ENCODE measurements around the gene TXLNA.

DNA sequence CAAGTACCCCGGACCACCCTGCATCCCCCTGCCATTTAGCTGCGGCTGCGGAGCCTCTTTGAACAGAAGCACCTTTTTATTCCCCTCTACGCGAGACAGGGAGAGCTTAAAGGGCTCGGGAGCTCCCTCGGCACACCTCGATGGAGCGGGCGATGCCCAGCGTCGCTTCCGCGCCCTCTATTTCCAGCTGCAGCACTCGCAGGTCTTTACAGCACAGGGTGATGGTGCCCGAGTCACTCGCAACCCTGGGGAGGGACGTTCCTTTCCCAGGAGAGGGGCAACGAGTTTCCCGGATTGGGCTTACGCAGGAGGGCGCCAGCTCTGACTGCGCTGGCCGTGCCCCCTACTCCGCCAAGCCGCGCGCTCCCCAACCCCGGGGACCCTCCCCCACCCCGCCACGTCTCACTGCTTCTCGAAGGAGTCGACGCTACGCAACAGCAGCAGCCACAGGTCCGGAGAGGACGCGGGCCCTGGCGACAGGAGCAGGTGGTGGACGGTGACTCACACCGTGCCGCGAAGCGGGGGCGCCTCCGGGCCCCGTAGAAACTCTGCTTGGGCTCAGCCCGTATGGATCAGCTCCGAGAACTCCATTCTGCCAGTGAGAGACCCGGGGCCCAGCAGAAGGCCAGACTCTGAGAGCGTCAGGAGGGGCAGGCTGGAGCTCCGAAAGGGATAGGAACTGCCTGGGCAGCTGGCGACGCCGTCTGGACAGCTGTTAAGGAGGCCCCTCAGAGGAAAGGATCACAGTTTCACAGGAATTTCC is 61.7 kb downstream of the TXLNA start:
- TF ChIP-seq, protein P1, sequence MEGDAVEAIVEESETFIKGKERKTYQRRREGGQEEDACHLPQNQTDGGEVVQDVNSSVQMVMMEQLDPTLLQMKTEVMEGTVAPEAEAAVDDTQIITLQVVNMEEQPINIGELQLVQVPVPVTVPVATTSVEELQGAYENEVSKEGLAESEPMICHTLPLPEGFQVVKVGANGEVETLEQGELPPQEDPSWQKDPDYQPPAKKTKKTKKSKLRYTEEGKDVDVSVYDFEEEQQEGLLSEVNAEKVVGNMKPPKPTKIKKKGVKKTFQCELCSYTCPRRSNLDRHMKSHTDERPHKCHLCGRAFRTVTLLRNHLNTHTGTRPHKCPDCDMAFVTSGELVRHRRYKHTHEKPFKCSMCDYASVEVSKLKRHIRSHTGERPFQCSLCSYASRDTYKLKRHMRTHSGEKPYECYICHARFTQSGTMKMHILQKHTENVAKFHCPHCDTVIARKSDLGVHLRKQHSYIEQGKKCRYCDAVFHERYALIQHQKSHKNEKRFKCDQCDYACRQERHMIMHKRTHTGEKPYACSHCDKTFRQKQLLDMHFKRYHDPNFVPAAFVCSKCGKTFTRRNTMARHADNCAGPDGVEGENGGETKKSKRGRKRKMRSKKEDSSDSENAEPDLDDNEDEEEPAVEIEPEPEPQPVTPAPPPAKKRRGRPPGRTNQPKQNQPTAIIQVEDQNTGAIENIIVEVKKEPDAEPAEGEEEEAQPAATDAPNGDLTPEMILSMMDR (IDR thresholded peaks at IDR 0.05) = no peak
- TF ChIP-seq POLR2A (IDR thresholded peaks at IDR 0.05) (no peak), POLR2AphosphoS5 (IDR thresholded peaks at IDR 0.05) (peak in 1 of 4 donors; percentile 17)
